HepG2 (cell line): Measurements from ENCODE around the gene PMEPA1. TPM values are rescaled to one million over a fixed set of nuclear protein-coding genes. Genes with fewer than 3 reads are reported as not detected.

Experiments used
- ATAC-seq: fragments of 200-7000 bp; cut with Tn5 transposase; 3 replicates; pipeline ENCODE4 v1.9.1; 2020; ENCODE audit warnings: mild to moderate bottlenecking, moderate library complexity
- BruUV-seq: library from RNA; stranded (reverse); fragments of 400-500 nt; replicated peaks from 2 replicates; lab custom pipeline; 2021; lab: Mats Ljungman, UMichigan
- CTCF ChIA-PET: fragments of 300-600 bp; formaldehyde crosslinking; extraction: SDS; loops from one replicate; lab custom pipeline; 2021; ENCODE audit warnings: low total read pairs, inconsistent platforms, low intra/inter-chr PET ratio; lab: Yijun Ruan, JAX
- POLR2A ChIA-PET: fragments of 350-600 bp; sonication (Branson Sonifier 250); formaldehyde crosslinking; loops from one replicate; lab custom pipeline; 2020; ENCODE audit warnings: antibody characterized with exemption, inconsistent platforms; lab: Yijun Ruan, JAX
- DNase-seq: peaks from one replicate; pipeline ENCODE4 v3.0.0-alpha.2; 2015; ENCODE audit warnings: low spot score
- FAIRE-seq: peaks from 3 replicates; lab custom pipeline; 2011; peaks lifted over from hg19 to GRCh38; lab: Jason Lieb, UNC
- H2AFZ ChIP-seq: one replicate; pipeline ENCODE4 v1.6.1; 2011; ENCODE audit warnings: low read length, inconsistent platforms
- H3K27ac ChIP-seq: fragments of 300-600 bp; 3 replicates; pipeline ENCODE4 v1.8.0; 2011; ENCODE audit warnings: mixed run types, mild to moderate bottlenecking, mixed read lengths, low read length, inconsistent platforms; ENCODE audit not compliant: insufficient read depth; ENCODE audit errors: extremely low read length
- H3K27me3 ChIP-seq, 2 experiments: fragments of 200-600 bp in 1 of 2; 2 replicates in 1 of 2; 3 replicates in 1 of 2; pipeline versions ENCODE4 v1.6.0 to v1.8.0; 2011; ENCODE audit warnings: low read length in 2 of 2, mild to moderate bottlenecking in 2 of 2, moderate library complexity in 2 of 2, inconsistent platforms in 1 of 2; ENCODE audit not compliant: insufficient read depth in 2 of 2, control insufficient read depth in 1 of 2
- H3K36me3 ChIP-seq, 2 experiments: fragments of 200-600 bp in 1 of 2; replicated peaks in 1 of 2; 2 replicates in 1 of 2; 3 replicates in 1 of 2; pipeline versions ENCODE4 v1.5.1 to v1.8.0; 2011; ENCODE audit warnings: low read length in 2 of 2, inconsistent platforms in 1 of 2; ENCODE audit not compliant: insufficient read depth in 2 of 2, control insufficient read depth in 1 of 2
- H3K4me1 ChIP-seq: 2 replicates; pipeline ENCODE4 v1.5.1; 2012; ENCODE audit warnings: low read length, inconsistent platforms; ENCODE audit not compliant: insufficient read depth
- H3K4me2 ChIP-seq: 2 replicates; pipeline ENCODE4 v1.6.0; 2011; ENCODE audit warnings: low read depth, low read length, inconsistent platforms
- H3K4me3 ChIP-seq, 3 experiments: fragments of 200-600 bp in 1 of 3; sonication (generic), shearing (Covaris generic) in 1 of 3; replicated peaks in 1 of 3; 2 replicates each; pipeline ENCODE4 v1.5.1; 2011 to 2016; ENCODE audit warnings: low read length in 3 of 3, inconsistent platforms in 2 of 3, low read depth in 2 of 3, mild to moderate bottlenecking in 2 of 3, control low read depth in 1 of 3, mixed read lengths in 1 of 3; ENCODE audit not compliant: insufficient read depth in 1 of 3
- H3K79me2 ChIP-seq: one replicate; pipeline ENCODE4 v1.6.1; 2011; ENCODE audit warnings: low read length, inconsistent platforms; ENCODE audit not compliant: insufficient read depth
- H3K9ac ChIP-seq: 2 replicates; pipeline ENCODE4 v1.6.0; 2011; ENCODE audit warnings: mild to moderate bottlenecking, low read depth, low read length, inconsistent platforms; ENCODE audit not compliant: insufficient read depth
- H3K9me3 ChIP-seq: 2 replicates; pipeline ENCODE4 v1.5.1; 2012; ENCODE audit warnings: mild to moderate bottlenecking, low read length
- H4K20me1 ChIP-seq: 2 replicates; pipeline ENCODE4 v1.6.0; 2011; ENCODE audit warnings: inconsistent platforms, mild to moderate bottlenecking, low read length, moderate library complexity; ENCODE audit not compliant: insufficient read depth
- MNT ChIP-seq: fragments of 450-650 bp; IDR thresholded peaks from 2 replicates; pipeline ENCODE4 v1.6.1; 2016
- NFATC3 ChIP-seq: sonication (generic); formaldehyde crosslinking; IDR thresholded peaks from 2 replicates; pipeline ENCODE4 v1.5.1; 2020; ENCODE audit warnings: mild to moderate bottlenecking, missing genetic modification reagents
- WIZ ChIP-seq: sonication (generic); formaldehyde crosslinking; IDR thresholded peaks from 2 replicates; pipeline ENCODE4 v1.5.1; 2020; ENCODE audit warnings: mild to moderate bottlenecking, missing genetic modification reagents
- ZBTB3 ChIP-seq: sonication (generic); formaldehyde crosslinking; IDR thresholded peaks from 2 replicates; pipeline ENCODE4 v1.4.0; 2020; ENCODE audit warnings: low read depth, mild to moderate bottlenecking, moderate library complexity, missing genetic modification reagents, borderline replicate concordance
- ZKSCAN8 ChIP-seq: IDR thresholded peaks from 2 replicates; pipeline ENCODE4 v1.6.1; 2016; ENCODE audit warnings: borderline replicate concordance, missing genetic modification reagents, missing compliant biosample characterization
- ZNF12 ChIP-seq: sonication (generic); formaldehyde crosslinking; IDR thresholded peaks from 2 replicates; pipeline ENCODE4 v1.5.0; 2020; ENCODE audit warnings: missing genetic modification reagents
- ZNF567 ChIP-seq: sonication (generic); formaldehyde crosslinking; IDR thresholded peaks from 2 replicates; pipeline ENCODE4 v1.8.1; 2023; ENCODE audit warnings: mild to moderate bottlenecking, missing genetic modification reagents, borderline replicate concordance
- ZNF772 ChIP-seq: sonication (generic); formaldehyde crosslinking; IDR thresholded peaks from 2 replicates; pipeline ENCODE4 v1.5.0; 2020; ENCODE audit warnings: mild to moderate bottlenecking, missing genetic modification reagents
- WGBS: methylation state at CpG from one replicate; pipeline ENCODE4 v1.1.6; 2017; ENCODE audit warnings: low lambda C conversion rate; 5-methylcytosine and 5-hydroxymethylcytosine counted together
- in situ Hi-C: cut with HindIII; loops from 2 replicates; pipeline ENCODE4 v1.10.0; 2017; ENCODE audit warnings: low pct_unique_long_range_greater_than_20kb; ENCODE audit not compliant: extremely low pct_ligation_motif_present
- intact Hi-C: fragments of 100-400 bp; cut with micrococcal nuclease; formaldehyde crosslinking; loops from one replicate; pipeline ENCODE4 v1.10.0; 2022; ENCODE audit not compliant: unreplicated experiment
- polyA plus RNA-seq, 8 experiments: library from polyadenylated mRNA; depleted of rRNA in 3 of 8; stranded (reverse) in 7 of 8; unstranded in 1 of 8; fragments of >200 nt; fragmentation: Illumina TruSeq in 4 of 8; extraction: Trizol in 4 of 8; gene quantifications; 2 replicates each; pipeline versions ENCODE4 v1.2.1 to v1.2.3, GENCODE V29; 2011 to 2016; ENCODE audit warnings: low read depth in 4 of 8, missing spikeins in 1 of 8, mixed read lengths in 1 of 8; ENCODE audit not compliant: insufficient read depth in 1 of 8
- total RNA-seq, 5 experiments: library from RNA; depleted of rRNA; stranded (reverse); fragments of >200 nt; fragmentation: Illumina TruSeq; extraction: Trizol; gene quantifications; 2 replicates each; pipeline ENCODE4 v1.2.3, GENCODE V29; 2016; ENCODE audit warnings: low read depth in 1 of 5

Gene PMEPA1
- total and polyA plus RNA-seq, 2 of the 13 experiments (the other 11 are each of a cell fraction or from before 2014, with no cell fraction given) = not detected

- 1% methylated on average over 13 of the region's 16 CpGs for WGBS
- POLR2A ChIA-PET = no interaction called here
Observed at GRCh38 chr20:57609086-57609841, 100.6 kb downstream of the PMEPA1 start.

GRCh38 chr20:57608516-57608915 lies 101.3 kb downstream of the PMEPA1 start:
- FAIRE-seq (no peak), DNase-seq (no peak), ATAC-seq (no peak)
- Histone ChIP-seq H3K27ac (no peak overlapping the region), H3K4me3 (no peak overlapping the region), H3K9me3 (no peaks in the 10 kb centered on the region), H3K4me2 (no peak overlapping the region), H3K27me3 (peaks cover 18 to 61% of the 10 kb centered on the region in 2 experiments; a peak in 3 of 5 replicates), H3K9ac (no peak overlapping the region), H4K20me1 (no peaks in the 10 kb centered on the region; the same call in 1 of the 2 replicates), H3K79me2 (no peaks in the 10 kb centered on the region), H2AFZ (no peak overlapping the region), H3K4me1 (no peaks in the 10 kb centered on the region), H3K36me3 (no peaks in the 10 kb centered on the region)
- intact Hi-C loops (no loop called here), in situ Hi-C loops (no loop called here)
- BruUV-seq = no TSS peak
- 35% methylated on average over 5 of the region's 7 CpGs for WGBS
- CTCF ChIA-PET = no interaction called here
- TF ChIP-seq ZNF567 = no peak
- peak; percentile 49 for TF ChIP-seq MNT
- POLR2A ChIA-PET = no interaction called here

More at GRCh38 chr20:57609086-57609841, 100.6 kb downstream of the PMEPA1 start:
- Histone ChIP-seq H3K9ac (no peak overlapping the region), H3K4me1 (no peaks in the 10 kb centered on the region), H3K4me2 (no peak overlapping the region), H3K36me3 (no peaks in the 10 kb centered on the region), H3K4me3 (no peak overlapping the region), H3K27ac (no peak overlapping the region), H4K20me1 (no peaks in the 10 kb centered on the region; the same call in 1 of the 2 replicates), H3K27me3 (peaks cover 16 to 61% of the 10 kb centered on the region in 2 experiments; a peak in 3 of 5 replicates), H3K9me3 (no peaks in the 10 kb centered on the region), H3K79me2 (no peaks in the 10 kb centered on the region), H2AFZ (no peak overlapping the region)
- ATAC-seq (peak; percentile 12; the same call in 2 of the 3 replicates), FAIRE-seq (no peak), DNase-seq (no peak)
- TF ChIP-seq ZNF772 (CRISPR knock-in tag) (no peak), NFATC3 (CRISPR knock-in tag) (no peak), WIZ (CRISPR knock-in tag) (peak; percentile 29; the same call in 1 of the 2 replicates), ZBTB3 (no peak), ZKSCAN8 (CRISPR knock-in tag) (no peak), ZNF12 (no peak)
- no TSS peak for BruUV-seq
- CTCF ChIA-PET = no interaction called here
- in situ Hi-C loops (no loop called here), intact Hi-C loops (no loop called here)
